ENCODE data around the gene OGN.

Gene OGN

GRCh38 chr9:92402826-92403745, 1.3 kb downstream of the OGN start:
- no peak for DNase-seq

GRCh38 chr9:92402360-92402759, 2.0 kb downstream of the OGN start:
- no peak for DNase-seq

GRCh38 chr9:92397853-92398252, 6.5 kb downstream of the OGN start:
- DNase-seq: no peak

GRCh38 chr9:92395617-92396016, 8.8 kb downstream of the OGN start:
- no peak for DNase-seq

GRCh38 chr9:92393686-92394085, 10.7 kb downstream of the OGN start:
- no peak for DNase-seq

GRCh38 chr9:92392690-92393089, 11.7 kb downstream of the OGN start:
- no peak for DNase-seq

GRCh38 chr9:92385953-92386352, 18.4 kb downstream of the OGN start:
- no peak for DNase-seq

- DNase-seq: no peak
Observed at GRCh38 chr9:92385477-92385876, 18.9 kb downstream of the OGN start.

- no peak for DNase-seq
Observed at GRCh38 chr9:92385001-92385400, 19.4 kb downstream of the OGN start.

- DNase-seq: no peak
Observed at GRCh38 chr9:92384375-92384774, 20.0 kb downstream of the OGN start.

- no peak for DNase-seq
Observed at GRCh38 chr9:92381775-92382174, 22.6 kb downstream of the OGN start.

- no peak for DNase-seq
Observed at GRCh38 chr9:92380603-92381002, 23.8 kb downstream of the OGN start.

GRCh38 chr9:92378865-92379560, 25.4 kb downstream of the OGN start:
- DNase-seq: no peak

- no peak for DNase-seq
Observed at GRCh38 chr9:92377876-92378275, 26.5 kb downstream of the OGN start.

GRCh38 chr9:92373167-92373566, 31.2 kb downstream of the OGN start:
- no peak for DNase-seq

- DNase-seq: no peak
Observed at GRCh38 chr9:92369075-92369474, 35.3 kb downstream of the OGN start.

- no peak for DNase-seq
Observed at GRCh38 chr9:92360083-92360482, 44.3 kb downstream of the OGN start.

- DNase-seq: no peak
Observed at GRCh38 chr9:92359394-92359995, 44.9 kb downstream of the OGN start.

GRCh38 chr9:92353051-92353450, 51.3 kb downstream of the OGN start:
- DNase-seq: no peak

- DNase-seq: no peak
Observed at GRCh38 chr9:92350740-92351133, 53.6 kb downstream of the OGN start.

- no peak for DNase-seq
Observed at GRCh38 chr9:92349771-92350739, 54.3 kb downstream of the OGN start.

- no peak for DNase-seq
Observed at GRCh38 chr9:92345582-92345981, 58.8 kb downstream of the OGN start.
